ENCODE measurements around the gene MIF4GD. TPM values are rescaled to one million over a fixed set of nuclear protein-coding genes. Genes with fewer than 3 reads are reported as not detected.

The MIF4GD gene
- total and polyA plus RNA-seq, 9 of the 15 experiments (the other 6 are each of a cell fraction or from before 2014, with no cell fraction given): 11.8 to 63.8 (median 28.1) TPM

GRCh38 chr17:75261336-75262111 lies 9.5 kb downstream of the MIF4GD start, which contains the start of the genes GGA3 and MRPS7 (continued):
- no peak for TF ChIP-seq PHF21A (IDR thresholded peaks at IDR 0.05; ENCODE audit: borderline replicate concordance, low read depth)
- TF ChIP-seq U2AF2 (optimal IDR thresholded peaks at IDR 0.05; ENCODE audit: low read depth, low read length): no peak
- TF ChIP-seq HES1 (IDR thresholded peaks at IDR 0.05; ENCODE audit: low read depth): no peak
- TF ChIP-seq CBFA2T2 (conservative IDR thresholded peaks at IDR 0.05): no peak
- TF ChIP-seq RBBP5 (IDR thresholded peaks at IDR 0.05; ENCODE audit: borderline replicate concordance, insufficient read depth, low read length, poor library complexity, severe bottlenecking): peak; percentile 98
- TF ChIP-seq FOXJ3 (CRISPR knock-in tag; IDR thresholded peaks at IDR 0.05): no peak
- TF ChIP-seq FIP1L1 (IDR thresholded peaks at IDR 0.05; ENCODE audit: low read depth, low read length, poor library complexity, severe bottlenecking): peak; percentile 45
- TF ChIP-seq HNRNPLL (IDR thresholded peaks at IDR 0.05; ENCODE audit: low read depth, low read length, poor library complexity, severe bottlenecking): no peak
- no peak for TF ChIP-seq KDM1A (IDR thresholded peaks at IDR 0.05)
- TF ChIP-seq ZNF41 (CRISPR knock-in tag; conservative IDR thresholded peaks at IDR 0.05): no peak
- peak; percentile 65 to 85 for TF ChIP-seq MAZ (CRISPR knock-in tag; conservative IDR thresholded peaks at IDR 0.05 in 1 of 2, IDR thresholded peaks at IDR 0.05 in 1 of 2)
- 0 out of 2 replicates have a peak, but pooled peaks have one; percentile 69 for TF ChIP-seq GATAD2A (IDR thresholded peaks at IDR 0.05)
- TF ChIP-seq ZNF3 (CRISPR knock-in tag; IDR thresholded peaks at IDR 0.05): no peak
- TF ChIP-seq ARHGAP35 (IDR thresholded peaks at IDR 0.05; ENCODE audit: partially characterized antibody): peak; percentile 90
- no peak for TF ChIP-seq RBM15 (IDR thresholded peaks at IDR 0.05; ENCODE audit: insufficient read depth, low read length)
- no peak for TF ChIP-seq IRF1 (CRISPR knock-in tag; IDR thresholded peaks at IDR 0.05; ENCODE audit: borderline replicate concordance)
- no peak for TF ChIP-seq ZBTB43 (CRISPR knock-in tag; IDR thresholded peaks at IDR 0.05)
- TF ChIP-seq CREB5 (CRISPR knock-in tag; IDR thresholded peaks at IDR 0.05): no peak
- TF ChIP-seq SIX5 (IDR thresholded peaks at IDR 0.05; ENCODE audit: borderline replicate concordance in 1 of 2, insufficient read depth in 1 of 2, low read depth in 1 of 2, low read length in 2 of 2): no peak
- TF ChIP-seq CTBP1 (IDR thresholded peaks at IDR 0.05; ENCODE audit: borderline replicate concordance): peak; percentile 41; the same call in 1 of the 2 replicates
- no peak for TF ChIP-seq STAG1 (CRISPR knock-in tag; IDR thresholded peaks at IDR 0.05; ENCODE audit: borderline replicate concordance)
- no peak for TF ChIP-seq ZNF507 (tag; conservative IDR thresholded peaks at IDR 0.05)
- no peak for TF ChIP-seq RBM17 (IDR thresholded peaks at IDR 0.05; ENCODE audit: borderline replicate concordance, low read depth, low read length)
- no peak for TF ChIP-seq SMARCC2 (IDR thresholded peaks at IDR 0.05; ENCODE audit: low read depth)

Data from K562 (cell line).